Loucy (cell line): ENCODE results near the gene CSRP1.

Experiments used
- CTCF ChIP-seq: fragments of 200-600 bp; sonication (generic); conservative IDR thresholded peaks from 2 replicates; pipeline ENCODE4 v1.5.1; 2014; ENCODE audit warnings: mild to moderate bottlenecking, antibody characterized with exemption, low read length
- EZH2phosphoT487 ChIP-seq: fragments of 200-600 bp; IDR thresholded peaks from 2 replicates; pipeline ENCODE4 v1.6.1; 2018; ENCODE audit warnings: antibody characterized with exemption, mild to moderate bottlenecking, moderate library complexity, borderline replicate concordance

- TF ChIP-seq CTCF = no peak
- TF ChIP-seq EZH2phosphoT487 = no peak
Observed at GRCh38 chr1:201465698-201466290, 41.1 kb downstream of the CSRP1 start.
